Raji (cell line): ENCODE data around the gene ATOH8.

Experiments
- POLR2A ChIP-seq: IDR thresholded peaks from 2 replicates; pipeline ENCODE4 v1.6.1; 2011; ENCODE audit warnings: low read depth, low read length, control low read depth; ENCODE audit not compliant: insufficient read depth

Gene ATOH8

GRCh38 chr2:85822766-85823165, 69.0 kb downstream of the ATOH8 start:
- TF ChIP-seq POLR2A: no peak

GRCh38 chr2:85823951-85824350, 70.2 kb downstream of the ATOH8 start:
- no peak for TF ChIP-seq POLR2A

GRCh38 chr2:85826990-85827878, 73.4 kb downstream of the ATOH8 start:
- no peak for TF ChIP-seq POLR2A

- TF ChIP-seq POLR2A: no peak
Measured at GRCh38 chr2:85827879-85828569, 74.2 kb downstream of the ATOH8 start.

GRCh38 chr2:85828725-85829124, 74.9 kb downstream of the ATOH8 start:
- TF ChIP-seq POLR2A: no peak

GRCh38 chr2:85830645-85831044, 76.9 kb downstream of the ATOH8 start:
- no peak for TF ChIP-seq POLR2A

- TF ChIP-seq POLR2A: no peak
Measured at GRCh38 chr2:85831735-85832134, 77.9 kb downstream of the ATOH8 start.

GRCh38 chr2:85834466-85834865, 80.7 kb downstream of the ATOH8 start:
- no peak for TF ChIP-seq POLR2A
